GM23338 (cell line): ENCODE measurements around the gene PSMB7. TPM values are rescaled to one million over a fixed set of nuclear protein-coding genes. Genes with fewer than 3 reads are reported as not detected.

Experiments used
- ATAC-seq: fragments of 200-7000 bp; cut with Tn5 transposase; 3 replicates; pipeline ENCODE4 v1.9.1; 2020
- DNase-seq: peaks from one replicate; pipeline ENCODE4 v3.0.0-alpha.2; 2015; ENCODE audit warnings: low spot score
- H2AFZ ChIP-seq: fragments of 200-600 bp; sonication (generic); 2 replicates; pipeline ENCODE4 v1.8.0; 2016; ENCODE audit warnings: antibody characterized with exemption, mild to moderate bottlenecking, moderate library complexity
- H3F3A ChIP-seq: fragments of 200-600 bp; sonication (generic); replicated peaks from 2 replicates; pipeline ENCODE4 v1.8.0; 2017; ENCODE audit warnings: antibody characterized with exemption, mixed run types, low read depth
- H3K27ac ChIP-seq: fragments of 200-600 bp; sonication (generic); 2 replicates; pipeline ENCODE4 v1.6.1; 2016; ENCODE audit warnings: low read depth
- H3K27me3 ChIP-seq: fragments of 200-600 bp; sonication (generic); 2 replicates; pipeline ENCODE4 v1.8.0; 2016; ENCODE audit warnings: mild to moderate bottlenecking, mixed run types, moderate library complexity; ENCODE audit not compliant: insufficient read depth
- H3K36me3 ChIP-seq: fragments of 200-600 bp; sonication (generic); 2 replicates; pipeline ENCODE4 v1.8.0; 2016; ENCODE audit warnings: mild to moderate bottlenecking; ENCODE audit not compliant: insufficient read depth
- H3K4me1 ChIP-seq: fragments of 200-600 bp; sonication (generic); 2 replicates; pipeline ENCODE4 v1.8.0; 2016; ENCODE audit warnings: mild to moderate bottlenecking, moderate library complexity; ENCODE audit not compliant: insufficient read depth
- H3K4me2 ChIP-seq: fragments of 200-600 bp; sonication (generic); 2 replicates; pipeline ENCODE4 v1.7.1; 2017; ENCODE audit warnings: mixed run types
- H3K4me3 ChIP-seq: fragments of 200-600 bp; sonication (generic); 2 replicates; pipeline ENCODE4 v1.6.1; 2016; ENCODE audit warnings: mixed run types
- H3K79me2 ChIP-seq: fragments of 200-600 bp; sonication (generic); replicated peaks from 2 replicates; pipeline ENCODE4 v1.8.0; 2017; ENCODE audit warnings: mild to moderate bottlenecking; ENCODE audit not compliant: insufficient read depth
- H3K9me2 ChIP-seq: fragments of 200-600 bp; sonication (generic); 2 replicates; pipeline ENCODE4 v1.8.0; 2017; ENCODE audit not compliant: insufficient read depth
- H4K20me1 ChIP-seq: fragments of 200-600 bp; sonication (generic); replicated peaks from 2 replicates; pipeline ENCODE4 v1.8.0; 2017; ENCODE audit warnings: mild to moderate bottlenecking; ENCODE audit not compliant: insufficient read depth
- H3K27ac Mint-ChIP-seq: 2 replicates; pipeline ENCODE4 v1.8.0; 2020; ENCODE audit warnings: inconsistent platforms, mild to moderate bottlenecking, moderate library complexity, mixed read lengths
- H3K27me3 Mint-ChIP-seq: 3 replicates; pipeline ENCODE4 v1.8.0; 2022; ENCODE audit warnings: low read depth, mild to moderate bottlenecking, moderate library complexity, mixed read lengths, inconsistent platforms; ENCODE audit not compliant: insufficient read depth, poor library complexity
- H3K36me3 Mint-ChIP-seq: 3 replicates; pipeline ENCODE4 v1.8.0; 2021; ENCODE audit warnings: low read depth, mild to moderate bottlenecking, inconsistent platforms, moderate library complexity, mixed read lengths
- H3K4me1 Mint-ChIP-seq: 3 replicates; pipeline ENCODE4 v1.8.0; 2020; ENCODE audit warnings: mild to moderate bottlenecking, inconsistent platforms, mixed read lengths
- H3K4me3 Mint-ChIP-seq: 3 replicates; pipeline ENCODE4 v1.8.0; 2021; ENCODE audit warnings: moderate library complexity, mild to moderate bottlenecking, inconsistent platforms, mixed read lengths
- H3K9me3 Mint-ChIP-seq: 3 replicates; pipeline ENCODE4 v1.8.0; 2020; ENCODE audit warnings: moderate library complexity, mild to moderate bottlenecking, inconsistent platforms, mixed read lengths
- CREB1 ChIP-seq: fragments of 250-450 bp; sonication (Bioruptor Pico); IDR thresholded peaks from 2 replicates; pipeline ENCODE4 v1.5.0; 2020; ENCODE audit warnings: low read depth, mild to moderate bottlenecking, moderate library complexity
- CTCF ChIP-seq, 2 experiments: fragments of 200-600 bp in 1 of 2; sonication (generic) in 1 of 2; conservative IDR thresholded peaks; 2 replicates each; pipeline versions ENCODE4 v1.5.1 to v1.6.1; 2016 to 2017; ENCODE audit warnings: antibody characterized with exemption in 2 of 2, low read depth in 2 of 2, mild to moderate bottlenecking in 2 of 2, moderate library complexity in 1 of 2
- EZH2 ChIP-seq: fragments of 200-600 bp; sonication (generic); IDR thresholded peaks from one replicate; pipeline ENCODE4 v1.8.0; 2017; ENCODE audit warnings: antibody characterized with exemption, mild to moderate bottlenecking, low read depth; ENCODE audit not compliant: unreplicated experiment
- EZH2phosphoT487 ChIP-seq: fragments of 200-600 bp; sonication (generic); IDR thresholded peaks from one replicate; pipeline ENCODE4 v1.8.1; 2018; ENCODE audit warnings: antibody characterized with exemption; ENCODE audit not compliant: unreplicated experiment
- JUNB ChIP-seq: IDR thresholded peaks from one replicate; pipeline ENCODE4 v1.6.1; 2016; ENCODE audit warnings: antibody characterized with exemption; ENCODE audit not compliant: unreplicated experiment
- NANOG ChIP-seq: IDR thresholded peaks from 2 replicates; pipeline ENCODE4 v1.6.1; 2016; ENCODE audit warnings: antibody characterized with exemption, borderline replicate concordance
- POLR2AphosphoS5 ChIP-seq: IDR thresholded peaks from 2 replicates; pipeline ENCODE4 v1.6.1; 2016; ENCODE audit warnings: antibody characterized with exemption, low read depth
- REST ChIP-seq: IDR thresholded peaks from one replicate; pipeline ENCODE4 v1.6.1; 2018; ENCODE audit warnings: antibody characterized with exemption; ENCODE audit not compliant: unreplicated experiment
- STAT1 ChIP-seq: IDR thresholded peaks from one replicate; pipeline ENCODE4 v1.6.1; 2016; ENCODE audit warnings: antibody characterized with exemption; ENCODE audit not compliant: unreplicated experiment
- ZNF462 ChIP-seq: fragments of 250-450 bp; sonication (Bioruptor Pico); IDR thresholded peaks from 2 replicates; pipeline ENCODE4 v1.5.0; 2020; ENCODE audit warnings: mild to moderate bottlenecking, moderate library complexity
- polyA plus RNA-seq: library from polyadenylated mRNA; unstranded; fragments of >200 nt; fragmentation: Nextera tagmentation; extraction: Ambion mirVana; gene quantifications from 2 replicates; pipeline ENCODE4 v1.2.1, GENCODE V29; 2016
- total RNA-seq: library from RNA; depleted of rRNA; stranded (reverse); fragments of >200 nt; shearing (Covaris generic); gene quantifications from 2 replicates; pipeline ENCODE4 v1.2.3, GENCODE V29; 2014

PSMB7 gene
- total and polyA plus RNA-seq, 2 experiments from 2014 or later, result 255 to 268 TPM

DNA sequence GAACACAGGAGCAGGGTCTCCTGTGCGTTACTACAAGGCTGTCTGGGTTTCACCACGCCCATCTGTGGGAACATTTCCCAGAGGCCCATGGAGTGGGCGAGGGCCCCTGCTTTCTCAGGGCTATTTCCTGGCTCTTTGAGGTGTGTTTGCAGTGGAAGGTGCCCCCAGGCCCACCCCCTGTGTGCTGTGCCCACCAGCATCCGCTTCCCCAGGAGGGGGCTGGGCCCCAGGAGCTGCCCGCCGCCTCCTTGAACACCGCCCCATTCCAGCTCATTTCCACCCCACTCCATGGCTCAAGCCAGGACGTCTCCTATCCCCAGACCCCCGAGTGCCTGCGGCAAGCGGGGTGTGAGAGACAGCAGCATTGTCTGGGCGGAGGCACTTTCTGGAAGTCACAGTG, 87.0 kb downstream of the PSMB7 start:
- H3F3A ChIP-seq, result no peaks in the 10 kb centered on the region
- H3K27me3 ChIP-seq, result no peaks in the 10 kb centered on the region
- H3K9me2 ChIP-seq, result no peaks in the 10 kb centered on the region
- Mint-ChIP-seq H3K4me1 (peaks cover 3% of the 10 kb centered on the region; the same call in 1 of the 3 replicates), H3K27ac (no peak overlapping the region), H3K27me3 (peaks cover 5% of the 10 kb centered on the region), H3K4me3 (no peak overlapping the region), H3K9me3 (no peaks in the 10 kb centered on the region), H3K36me3 (no peaks in the 10 kb centered on the region)
- H3K79me2 ChIP-seq, result no peaks in the 10 kb centered on the region
- no peak for TF ChIP-seq STAT1
- TF ChIP-seq ZNF462, result no peak
- no peak for TF ChIP-seq EZH2phosphoT487
- TF ChIP-seq JUNB, result no peak
- TF ChIP-seq CREB1 (CRISPR knock-in tag), result no peak
- no peaks in the 10 kb centered on the region for H3K4me1 ChIP-seq
- H3K27ac ChIP-seq, result no peak overlapping the region
- H2AFZ ChIP-seq, result no peak overlapping the region
- H3K4me2 ChIP-seq, result no peak overlapping the region
- no peaks in the 10 kb centered on the region for H3K36me3 ChIP-seq
- no peaks in the 10 kb centered on the region for H4K20me1 ChIP-seq
- ATAC-seq (no peak), DNase-seq (no peak)
- no peak overlapping the region for H3K4me3 ChIP-seq

DNA sequence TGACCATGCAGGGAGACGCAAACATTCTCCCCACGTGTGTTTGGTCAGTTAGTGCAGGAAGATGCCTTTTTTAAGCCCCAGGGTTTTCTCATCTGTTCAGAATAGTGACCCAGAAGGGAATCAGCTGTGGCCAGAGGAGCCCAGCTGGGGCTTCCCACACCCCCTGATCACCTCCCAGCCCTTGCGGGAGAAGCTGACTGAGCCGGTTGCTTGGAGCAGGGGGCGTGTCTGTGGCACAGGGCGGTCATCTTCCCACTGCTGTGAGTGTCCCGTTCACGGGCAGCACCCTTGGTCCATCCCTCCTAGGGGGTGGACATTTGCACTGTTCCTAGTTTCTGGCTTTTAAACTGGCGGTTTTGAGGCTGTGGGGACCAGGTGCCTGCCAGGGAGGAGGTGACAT, 87.8 kb downstream of the PSMB7 start:
- H3K27me3 Mint-ChIP-seq, result peaks cover 5% of the 10 kb centered on the region
- no peaks in the 10 kb centered on the region for H3K36me3 ChIP-seq
- ATAC-seq, result no peak
- no peak overlapping the region for H3K4me3 ChIP-seq
- no peak for DNase-seq
- no peak overlapping the region for H3K4me3 Mint-ChIP-seq
- H3K79me2 ChIP-seq, result no peaks in the 10 kb centered on the region
- H3K27ac ChIP-seq, result no peak overlapping the region
- no peaks in the 10 kb centered on the region for H3F3A ChIP-seq
- H3K4me1 Mint-ChIP-seq, result peaks cover 1% of the 10 kb centered on the region; the same call in 1 of the 3 replicates
- no peaks in the 10 kb centered on the region for H4K20me1 ChIP-seq
- no peak overlapping the region for H2AFZ ChIP-seq
- no peaks in the 10 kb centered on the region for H3K9me3 Mint-ChIP-seq
- no peaks in the 10 kb centered on the region for H3K27me3 ChIP-seq
- H3K9me2 ChIP-seq, result no peaks in the 10 kb centered on the region
- H3K4me2 ChIP-seq, result no peak overlapping the region
- H3K36me3 Mint-ChIP-seq, result no peaks in the 10 kb centered on the region
- no peaks in the 10 kb centered on the region for H3K4me1 ChIP-seq
- no peak overlapping the region for H3K27ac Mint-ChIP-seq
- TF ChIP-seq EZH2 (no peak), STAT1 (no peak), NANOG (no peak), REST (no peak), POLR2AphosphoS5 (no peak), CTCF (conservative IDR thresholded peaks at IDR 0.05; ENCODE audit: low read depth in 2 of 2) (no peak)
